ENCODE measurements around the gene STK39.
A peak's percentile ranks its signal among the peaks of the same experiment; 100 is the strongest.
"Not testable (repeated sequence)": the region's sequence is repeated elsewhere in the genome, so short reads cannot be mapped to it uniquely, and the experiment has no call there.

The STK39 gene

DNA sequence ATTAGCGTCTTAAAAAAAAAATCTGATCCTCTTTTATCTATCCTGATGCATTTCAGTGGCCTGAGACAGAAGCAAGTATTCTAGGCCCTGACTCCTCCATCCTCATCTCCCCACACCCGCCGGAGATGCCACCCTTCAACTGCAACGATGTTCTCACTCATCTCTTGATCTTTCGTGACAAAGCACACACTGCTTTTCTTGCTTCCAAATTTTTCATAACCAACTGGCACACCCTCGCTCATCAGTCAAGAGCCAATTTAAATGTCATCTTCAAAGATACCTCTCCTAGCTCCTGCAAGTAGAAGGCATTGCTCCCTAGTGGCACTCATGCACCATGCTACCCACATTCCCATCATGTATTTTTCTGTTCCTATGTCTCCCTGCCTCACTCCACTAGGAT is 115.0 kb downstream of the STK39 start:
- no peak for DNase-seq

DNA sequence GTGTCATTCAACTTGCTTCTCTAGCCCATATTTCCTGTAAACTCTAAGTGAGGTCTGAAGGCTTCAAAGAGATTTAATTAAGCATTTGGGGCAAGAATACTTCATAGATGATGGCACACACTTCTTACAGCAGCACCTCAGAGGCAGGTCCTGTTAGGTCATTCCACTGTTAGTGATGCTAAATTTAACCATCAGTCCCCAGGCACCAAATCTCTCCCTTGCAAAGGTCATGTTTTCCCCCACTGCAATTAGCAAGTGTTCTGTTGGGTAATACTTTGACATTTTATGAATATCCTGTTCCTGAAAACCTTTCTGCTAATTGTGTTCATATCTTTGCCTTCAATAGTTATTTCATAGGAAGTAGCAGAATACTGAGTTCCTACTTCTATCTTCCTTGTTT is 117.0 kb downstream of the STK39 start:
- DNase-seq, result no peak

DNA sequence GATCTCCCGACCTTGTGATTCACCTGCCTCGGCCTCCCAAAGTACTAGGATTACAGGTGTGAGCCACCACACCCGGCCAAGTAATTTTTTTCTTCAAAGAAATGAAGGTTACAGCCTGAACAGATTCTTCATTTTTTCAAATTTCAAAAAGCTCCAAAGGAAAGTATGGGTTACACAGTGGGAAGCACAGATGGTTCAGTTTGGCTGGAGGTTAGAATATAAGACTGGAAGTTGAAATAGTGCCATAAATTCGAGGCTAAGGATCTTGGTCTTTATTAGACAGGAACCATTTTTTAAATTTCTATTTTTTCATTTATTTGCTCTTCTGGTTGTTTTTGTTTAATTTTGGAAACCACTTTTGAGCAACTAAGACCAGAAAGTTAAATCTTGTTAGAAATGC is 120.0 kb downstream of the STK39 start:
- DNase-seq, result no peak

DNA sequence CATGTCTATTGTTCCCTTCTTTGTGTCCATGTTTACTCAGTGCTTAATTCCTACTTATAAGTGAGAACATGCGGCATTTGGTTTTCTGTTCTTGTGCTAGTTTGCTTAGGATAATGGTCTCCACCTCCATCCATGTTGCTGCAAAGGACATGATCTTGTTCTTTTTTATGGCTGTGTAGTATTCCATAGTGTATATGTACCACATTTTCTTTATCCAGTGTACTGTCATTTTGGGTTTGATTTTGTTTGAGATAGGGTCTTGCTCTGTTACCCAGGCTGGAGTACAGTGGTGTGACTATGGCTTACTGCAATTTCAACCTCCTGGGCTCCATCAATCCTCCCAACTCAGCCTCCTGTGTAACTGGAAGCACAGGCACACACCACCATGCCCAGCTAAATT is 125.2 kb downstream of the STK39 start:
- peak; percentile 66 for DNase-seq

DNA sequence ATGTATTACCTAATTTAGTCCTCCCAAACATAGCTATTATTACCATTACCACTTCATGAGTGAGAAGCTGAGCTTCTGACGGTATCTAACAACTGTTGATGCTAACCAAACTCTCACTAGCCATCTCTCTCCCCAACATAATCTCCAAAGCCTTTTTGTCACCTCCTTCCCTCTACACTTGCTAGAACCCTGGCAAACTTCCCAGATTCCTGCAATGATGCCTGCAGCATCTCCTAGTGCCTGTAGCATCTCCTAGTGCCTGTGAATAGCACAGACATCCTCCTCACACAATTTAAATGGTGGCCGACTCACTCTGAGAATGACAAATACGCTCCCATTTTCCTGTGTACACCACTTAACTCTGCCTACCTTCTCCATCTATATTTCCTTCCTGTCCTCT is 126.7 kb downstream of the STK39 start:
- no peak for DNase-seq

DNA sequence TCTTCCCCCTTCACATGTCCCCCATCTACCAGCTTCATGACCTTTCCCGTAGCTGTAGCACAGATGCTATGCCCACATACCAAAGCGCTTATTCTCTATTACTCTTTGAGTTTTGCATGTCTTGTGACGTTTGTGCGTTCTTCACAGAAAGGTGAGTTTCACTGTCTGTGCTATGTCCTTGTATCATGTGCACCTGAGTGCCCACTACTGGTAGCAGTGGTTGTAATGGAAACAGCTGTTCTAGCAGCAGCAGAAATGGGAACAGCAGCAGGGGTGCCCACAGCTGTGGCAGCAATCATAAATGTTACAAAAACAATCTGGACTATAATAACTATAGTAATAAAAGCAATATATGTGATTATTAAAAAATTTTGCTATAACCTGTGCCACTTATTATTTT is 127.1 kb downstream of the STK39 start:
- DNase-seq, result no peak

DNA sequence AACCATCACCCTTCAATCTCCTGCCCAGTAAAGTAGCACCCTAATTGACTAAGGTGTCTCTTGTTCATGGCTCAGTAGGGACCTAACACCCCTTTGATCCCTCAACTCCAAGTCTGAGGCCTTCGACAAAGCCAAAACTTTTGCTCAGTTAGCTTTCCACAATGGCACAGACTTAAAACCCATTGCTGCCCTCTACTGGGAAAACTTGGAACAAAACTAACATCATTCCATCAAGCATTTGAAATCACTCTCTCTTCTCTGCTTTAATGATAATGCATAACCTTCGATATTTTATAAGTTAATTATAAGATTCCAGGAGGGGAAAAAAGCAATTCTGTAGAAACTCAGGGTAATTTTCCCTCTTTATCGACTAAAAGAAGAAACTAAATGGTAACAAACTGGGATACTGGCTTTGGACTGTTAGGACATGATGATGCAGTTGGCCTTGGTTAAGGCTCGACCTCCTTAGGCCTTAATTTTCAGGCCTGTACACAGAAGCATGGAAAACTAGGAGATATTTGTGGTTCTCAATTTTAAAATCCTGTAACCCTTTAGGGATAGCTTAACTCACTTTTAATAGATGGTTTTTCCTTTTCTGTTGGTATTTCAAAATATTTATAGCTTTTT is 127.8 kb downstream of the STK39 start:
- peak; percentile 33 for DNase-seq

DNA sequence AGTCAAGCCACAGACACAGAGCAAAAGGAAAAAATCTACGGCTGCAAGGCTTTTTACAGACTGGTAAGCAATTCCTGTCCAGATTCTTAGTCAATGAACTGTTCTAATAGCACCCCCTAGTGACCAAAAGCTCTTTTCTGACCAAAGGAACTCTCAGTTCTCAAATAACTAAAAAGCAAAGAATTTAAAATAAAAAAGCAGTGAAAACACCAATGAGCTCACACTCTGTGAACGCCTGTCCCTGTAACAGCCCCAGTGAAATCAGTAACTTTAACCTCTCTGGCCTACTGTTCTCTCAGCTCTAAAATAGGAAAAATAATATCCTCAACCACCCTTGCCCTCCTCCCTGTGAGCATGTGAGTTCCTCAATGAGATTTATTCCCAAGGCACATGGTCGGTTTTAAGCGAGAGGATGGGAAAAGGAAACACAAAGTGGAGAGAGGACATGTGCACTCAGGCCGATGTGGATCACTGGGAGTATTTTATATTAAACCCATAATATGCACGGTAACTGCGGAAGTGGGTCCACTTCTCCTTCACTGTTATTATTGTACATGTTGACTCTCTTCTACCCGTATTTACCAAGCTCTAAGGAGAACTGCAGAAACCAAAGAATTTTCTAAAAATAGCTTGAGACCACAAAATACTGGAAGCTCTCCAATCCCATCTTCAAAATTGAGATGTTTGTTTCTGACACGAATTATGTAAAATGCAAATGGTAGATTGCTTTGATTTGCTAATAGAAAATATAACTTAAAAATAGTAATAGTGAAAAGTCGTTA is 128.5 kb downstream of the STK39 start:
- peak; percentile 69 for DNase-seq

DNA sequence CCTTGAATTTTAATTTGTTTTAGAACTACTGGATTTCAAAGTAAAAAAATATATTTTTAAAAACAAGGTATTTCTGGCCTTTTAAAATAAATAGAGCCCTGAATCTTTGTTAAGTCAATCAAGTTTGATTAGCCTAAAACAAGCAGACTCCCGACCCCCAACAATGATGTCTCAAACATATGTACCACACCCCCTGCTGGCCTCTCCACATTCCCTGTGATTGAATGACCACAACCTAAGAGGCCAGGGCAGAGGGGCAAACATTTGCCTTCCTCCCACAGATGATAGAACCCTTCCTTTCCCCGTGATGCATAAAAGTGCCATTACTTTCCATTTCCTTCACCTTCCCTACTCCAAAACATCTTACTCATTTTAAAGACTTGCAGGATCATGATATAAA is 130.9 kb downstream of the STK39 start:
- DNase-seq, result no peak

DNA sequence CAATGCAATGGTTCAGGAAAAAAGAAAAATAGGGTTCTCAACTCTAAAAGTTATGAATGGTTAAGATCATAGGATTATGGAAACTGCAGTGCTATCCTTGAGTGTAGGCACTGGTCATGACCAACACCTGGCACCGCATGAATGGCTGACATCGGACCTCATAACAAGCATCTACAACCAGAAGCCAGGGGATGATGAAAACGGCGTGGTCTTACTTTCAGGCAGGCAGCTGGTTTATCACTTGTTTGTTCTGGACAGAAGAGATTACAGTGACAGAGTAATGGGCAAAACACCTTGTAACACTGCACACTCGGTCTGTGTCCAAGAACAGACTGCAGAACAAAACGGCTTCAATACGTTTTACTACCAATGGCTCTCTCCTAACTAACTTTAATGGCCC is 132.8 kb downstream of the STK39 start:
- no peak for DNase-seq

DNA sequence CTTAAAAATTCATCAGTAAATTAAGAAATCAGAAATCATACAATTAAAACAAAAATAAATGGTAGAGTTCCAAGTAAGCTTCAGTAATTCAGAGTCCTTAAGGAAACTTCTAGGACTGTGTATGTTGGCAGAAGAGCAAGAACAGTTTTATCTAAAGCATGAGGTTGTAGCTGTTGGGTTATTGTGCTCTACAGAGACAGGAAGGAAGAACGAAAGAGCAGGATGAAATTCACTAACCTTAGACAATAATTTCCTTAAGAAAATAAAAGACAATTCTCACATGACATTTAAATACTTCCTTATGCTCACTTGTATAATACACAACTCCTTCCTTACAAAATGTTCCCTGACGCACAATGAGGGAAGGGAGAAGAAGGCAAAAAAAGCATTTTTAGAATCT is 133.4 kb downstream of the STK39 start:
- DNase-seq, result no peak

DNA sequence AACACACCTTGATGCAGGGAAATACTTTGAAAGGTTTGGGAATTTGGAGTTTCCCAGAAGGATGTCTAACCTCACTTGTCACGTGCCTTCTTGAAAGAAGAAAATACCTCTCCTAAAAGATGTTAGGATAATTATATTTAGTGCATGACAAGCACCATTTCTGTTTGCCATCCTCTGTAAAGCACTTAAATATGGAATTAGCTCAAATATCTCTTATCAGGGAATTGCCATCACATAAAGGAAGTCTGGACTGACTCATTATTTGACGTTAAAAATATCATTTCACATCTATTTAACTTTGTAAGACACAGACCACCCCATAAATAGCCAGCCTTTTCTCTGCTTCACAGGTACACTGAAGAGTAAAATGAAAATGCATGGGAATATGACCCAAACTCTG is 140.1 kb downstream of the STK39 start:
- DNase-seq, result no peak

DNA sequence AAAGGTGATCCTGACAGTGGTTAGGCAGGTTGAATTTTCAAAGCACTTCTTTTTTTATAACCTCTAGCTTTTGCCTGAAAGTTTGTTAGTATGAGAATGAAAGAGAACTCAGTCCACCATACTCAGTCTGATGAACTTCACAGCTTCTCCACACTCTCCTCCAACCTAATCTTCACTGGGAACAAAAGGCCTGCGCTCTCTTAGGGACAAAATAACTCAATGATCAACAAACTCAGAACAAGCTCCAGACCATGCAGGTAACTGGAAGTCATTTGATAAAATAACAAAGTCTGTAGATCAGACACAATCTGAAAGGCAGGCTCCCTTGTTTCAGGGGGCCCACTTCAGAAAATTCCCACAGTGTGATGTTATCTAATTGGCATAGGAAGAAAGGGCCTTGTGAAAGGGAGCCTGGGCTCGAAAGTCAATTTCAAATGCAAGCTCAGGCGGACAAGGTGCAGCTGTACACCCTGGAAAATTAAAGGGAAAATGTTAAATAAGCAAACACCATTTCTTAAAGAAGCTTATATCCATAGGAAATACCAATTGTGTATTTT is 142.2 kb downstream of the STK39 start:
- no peak for DNase-seq

DNA sequence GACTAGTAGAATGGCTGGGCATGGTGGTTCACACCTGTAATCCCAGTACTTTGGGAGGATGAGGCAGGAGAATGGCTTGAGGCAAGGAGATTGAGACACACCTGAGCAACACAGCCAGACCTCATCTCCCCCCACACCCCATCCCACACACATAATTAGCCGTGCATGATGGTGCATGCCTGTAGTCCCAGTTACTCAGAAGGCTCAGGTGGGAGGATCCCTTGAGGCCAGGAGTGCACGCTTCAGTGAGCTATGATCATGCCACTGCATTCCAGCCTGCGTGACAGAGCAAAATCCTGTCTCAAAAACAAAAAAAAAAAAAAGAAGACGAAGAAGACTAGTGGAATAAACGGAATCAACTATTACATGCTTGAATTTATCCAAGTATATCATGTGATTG is 150.0 kb downstream of the STK39 start:
- DNase-seq, result no peak

DNA sequence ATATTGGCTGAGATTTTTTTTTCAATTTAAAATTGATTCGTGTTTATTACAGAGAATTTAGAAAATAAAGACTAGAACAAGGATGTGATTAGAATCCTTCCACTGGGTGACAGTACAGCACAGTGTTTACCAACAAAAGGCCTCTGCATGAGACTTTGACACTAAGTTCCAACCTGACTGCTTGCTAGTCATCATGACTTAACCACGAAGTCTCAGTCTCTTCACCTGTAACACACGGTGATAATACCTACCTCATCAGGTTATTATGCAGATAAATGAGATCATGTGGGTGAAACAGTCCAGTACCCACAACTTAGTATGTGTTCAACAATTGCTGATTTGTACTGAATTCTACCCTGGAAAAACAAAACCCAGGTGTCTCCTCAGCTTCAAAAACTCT is 151.2 kb downstream of the STK39 start:
- no peak for DNase-seq

DNA sequence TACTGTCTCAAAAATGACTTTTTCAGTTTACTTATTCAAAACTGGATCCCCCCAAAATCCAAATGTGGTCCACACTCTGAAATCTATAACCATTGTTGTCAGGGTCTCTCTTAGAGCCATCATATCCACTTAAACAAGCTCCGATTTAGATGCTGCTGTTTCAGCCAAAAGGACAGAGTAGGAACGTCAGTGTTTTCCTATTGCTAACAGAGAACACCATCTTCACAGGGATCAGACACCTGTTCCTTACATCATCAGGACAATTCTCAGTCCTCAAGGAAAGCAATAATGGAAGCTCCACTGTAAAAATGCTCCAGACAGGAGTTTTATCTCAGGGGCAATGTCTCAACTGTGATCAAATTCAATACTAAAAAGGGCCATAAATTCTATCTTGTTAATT is 155.4 kb downstream of the STK39 start:
- no peak for DNase-seq

DNA sequence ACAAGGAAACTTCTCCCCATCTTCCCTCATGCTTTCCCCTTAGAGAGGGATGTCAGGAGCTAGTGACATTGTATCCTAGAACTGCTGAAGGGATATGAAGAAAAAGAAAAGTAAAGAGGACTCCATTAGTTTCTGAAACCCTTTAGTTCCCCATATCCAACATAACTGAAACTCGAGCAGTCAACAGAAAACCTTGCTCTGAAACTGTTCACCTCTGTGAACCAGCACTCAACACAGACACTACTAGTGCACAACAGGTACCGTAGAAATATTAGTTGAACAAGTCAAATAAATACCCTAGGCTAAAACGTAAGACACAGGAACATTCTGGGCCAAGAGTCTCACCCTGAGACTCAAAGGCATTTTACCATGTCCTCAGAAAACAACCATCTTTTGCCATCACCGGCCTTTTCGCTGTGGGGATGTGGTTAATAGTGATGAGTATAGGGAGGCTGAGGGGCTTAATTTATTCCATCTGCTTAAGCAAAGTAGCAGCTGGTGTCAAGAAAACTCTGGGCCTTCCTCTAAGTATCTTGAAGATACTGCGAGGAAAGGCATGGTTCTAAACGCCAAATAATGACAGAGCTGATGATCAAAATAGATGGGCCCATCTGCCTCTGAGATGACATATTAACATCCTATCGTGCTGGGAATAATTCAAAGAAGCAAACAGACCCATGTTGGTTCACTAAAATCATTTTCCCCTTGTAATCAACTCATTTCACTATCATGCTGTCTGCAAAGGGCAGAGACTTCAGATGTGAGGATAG is 156.8 kb downstream of the STK39 start:
- DNase-seq, result no peak

DNA sequence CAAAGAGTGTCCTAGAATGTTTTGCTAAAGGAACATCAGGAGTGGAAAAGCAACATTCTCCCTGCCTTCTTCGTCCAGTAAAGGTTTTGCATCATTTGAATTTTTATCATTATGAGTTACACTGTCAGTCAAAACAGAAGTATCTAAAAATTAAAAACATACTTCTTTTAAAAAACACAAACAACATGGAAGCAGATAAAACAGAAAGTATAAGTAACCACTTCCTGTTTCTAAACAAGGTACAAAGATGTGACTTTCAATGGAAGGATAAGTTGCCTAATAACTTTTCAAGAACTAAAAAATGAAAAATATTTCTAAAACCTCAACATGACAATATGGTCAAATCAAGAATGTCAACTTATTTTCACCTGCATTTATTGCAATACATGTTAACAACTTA is 158.2 kb downstream of the STK39 start:
- no peak for DNase-seq

DNA sequence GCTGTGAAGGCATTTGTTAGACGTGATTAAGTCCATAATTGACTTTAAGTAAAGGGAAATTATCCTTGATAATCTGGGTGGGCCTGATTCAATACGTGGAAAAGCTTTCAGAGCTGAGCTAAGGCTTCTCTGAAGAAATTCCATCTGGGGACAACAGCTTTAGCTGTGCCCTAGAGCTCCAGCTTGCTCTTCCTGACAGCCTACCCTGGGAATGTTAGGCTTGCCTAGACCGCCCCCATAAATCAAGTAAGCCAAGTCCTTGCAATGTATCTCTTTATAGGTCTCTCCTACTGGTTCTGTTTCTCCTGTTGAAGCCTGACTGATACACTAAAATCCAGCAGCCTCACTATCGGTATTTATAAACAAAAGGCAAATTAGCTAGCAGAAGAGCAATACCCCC is 160.0 kb downstream of the STK39 start:
- DNase-seq, result no peak

DNA sequence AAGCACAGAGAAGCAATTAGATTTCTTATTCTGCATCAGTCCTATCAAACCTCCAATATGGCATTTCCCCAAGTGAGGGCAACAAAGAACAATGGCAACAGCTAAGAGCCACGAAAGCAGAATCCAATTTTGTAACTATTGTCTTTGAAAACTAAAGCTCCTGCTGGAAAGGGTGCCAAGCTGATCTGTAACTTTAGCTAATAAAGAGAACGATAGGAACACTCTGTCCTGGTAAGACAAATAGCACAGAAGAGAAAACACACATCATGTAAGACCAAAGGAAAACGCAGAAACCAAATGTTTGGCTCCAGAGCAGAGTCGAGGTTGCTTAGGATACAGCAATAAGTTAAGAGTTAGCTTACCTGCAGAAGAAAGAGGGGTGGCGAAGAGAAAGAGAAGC is 160.5 kb downstream of the STK39 start:
- DNase-seq, result no peak

DNA sequence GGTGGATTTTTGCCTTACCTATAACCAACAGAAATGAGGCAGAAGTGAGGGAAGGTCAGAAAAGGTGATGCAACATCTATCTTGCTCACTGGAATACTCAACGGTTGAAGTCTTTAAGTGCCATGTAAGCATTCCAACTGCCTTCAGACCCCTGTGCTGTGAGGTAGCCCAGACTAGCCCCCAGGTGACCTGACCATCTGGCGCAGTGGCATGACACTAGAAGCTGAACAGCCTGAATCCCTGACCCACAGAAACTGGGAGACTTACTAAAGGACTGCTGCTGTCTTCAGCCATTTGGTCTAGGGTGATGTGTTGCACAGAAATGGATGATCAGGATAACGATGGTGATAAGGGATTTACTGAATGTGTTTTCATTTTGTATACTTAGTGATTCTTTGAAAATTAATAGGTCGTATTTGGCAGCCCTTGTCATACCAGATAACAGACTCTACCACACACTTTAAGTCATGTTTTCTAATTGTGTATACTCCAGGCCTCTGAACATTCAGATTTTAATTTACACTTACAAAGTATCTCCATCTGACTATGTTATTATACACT is 161.5 kb downstream of the STK39 start:
- no peak for DNase-seq

DNA sequence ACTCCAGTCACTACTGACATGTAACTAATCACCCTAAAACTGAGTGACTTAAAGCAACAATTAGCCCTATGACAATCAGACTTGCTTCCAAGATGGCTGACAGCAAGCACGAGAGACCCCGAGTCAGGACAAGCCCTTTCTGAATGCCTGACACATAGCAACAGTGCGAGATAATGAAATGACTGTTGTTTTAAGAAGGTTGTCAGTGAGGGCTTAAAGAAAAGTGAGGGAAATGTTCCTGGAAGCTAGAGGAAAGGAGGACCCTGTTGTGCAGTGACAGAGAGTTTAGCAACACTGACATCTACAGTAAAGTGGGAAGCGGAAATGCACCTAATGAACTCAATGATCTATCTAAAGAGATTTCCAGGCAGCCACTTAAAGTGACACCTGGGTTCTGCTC is 163.1 kb downstream of the STK39 start:
- DNase-seq, result no peak

DNA sequence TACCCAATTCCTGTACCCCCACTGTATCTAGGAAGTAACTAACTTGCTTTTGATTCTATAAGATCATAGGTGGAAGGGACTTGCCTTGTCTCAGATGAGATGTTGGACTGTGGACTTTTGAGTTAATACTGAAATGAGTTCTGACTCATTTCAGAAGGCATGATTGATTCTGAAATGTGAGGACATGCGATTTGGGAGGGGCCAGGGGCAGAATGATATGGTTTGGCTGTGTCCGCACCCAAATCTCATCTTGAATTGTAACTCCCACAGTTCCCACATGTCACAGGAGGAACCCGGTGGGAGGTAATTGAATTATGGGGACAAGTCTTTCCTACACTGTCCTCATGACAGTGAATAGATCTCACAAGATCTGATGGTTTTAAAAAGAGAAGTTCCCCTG is 165.9 kb downstream of the STK39 start:
- DNase-seq, result not testable (repeated sequence)

DNA sequence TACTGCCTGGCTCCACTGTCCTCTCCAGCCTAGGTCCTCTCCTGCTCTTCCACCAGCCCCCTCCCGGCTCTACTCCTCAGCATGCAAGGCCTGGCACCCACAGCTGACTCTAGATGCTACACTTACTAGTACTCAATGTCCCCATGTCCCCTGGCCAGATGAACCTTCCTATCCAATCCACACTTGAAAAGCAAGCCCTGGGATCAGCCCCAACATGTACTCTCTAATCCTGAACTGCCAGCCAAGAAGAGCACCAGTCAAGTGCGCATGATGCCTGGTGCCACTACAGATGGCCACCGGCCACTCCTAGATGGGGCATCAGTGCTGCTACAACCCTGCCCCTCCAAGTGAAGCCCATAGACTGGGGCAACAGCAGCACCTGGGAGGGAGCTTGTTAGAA is 168.2 kb downstream of the STK39 start:
- DNase-seq, result no peak
